ENCODE data around the gene ATP4B.

The ATP4B gene

DNA sequence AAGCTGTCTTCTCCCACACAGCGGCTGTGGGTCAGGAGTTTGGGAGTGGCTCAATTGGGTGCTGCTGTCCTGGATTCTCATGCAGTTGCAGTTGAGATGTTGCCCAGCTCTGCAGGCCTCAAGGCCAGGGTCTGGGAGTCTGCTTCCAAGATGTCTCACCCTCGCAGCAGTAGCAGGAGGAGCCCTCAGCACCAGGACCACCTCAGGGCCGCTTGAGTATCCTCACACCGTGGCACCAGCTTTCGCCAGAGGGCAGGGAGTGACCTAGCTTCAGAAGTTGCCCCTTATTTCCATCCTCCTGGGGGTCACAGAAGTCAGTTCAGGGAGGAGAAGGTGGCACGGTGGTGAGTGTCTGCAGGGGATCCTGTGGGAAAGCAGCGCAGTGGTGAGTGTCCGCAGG, 52.5 kb downstream of the ATP4B start:
- DNase-seq, result no peak

GRCh38 chr13:113604186-113604585, 53.8 kb downstream of the ATP4B start:
- no peak for DNase-seq

DNA sequence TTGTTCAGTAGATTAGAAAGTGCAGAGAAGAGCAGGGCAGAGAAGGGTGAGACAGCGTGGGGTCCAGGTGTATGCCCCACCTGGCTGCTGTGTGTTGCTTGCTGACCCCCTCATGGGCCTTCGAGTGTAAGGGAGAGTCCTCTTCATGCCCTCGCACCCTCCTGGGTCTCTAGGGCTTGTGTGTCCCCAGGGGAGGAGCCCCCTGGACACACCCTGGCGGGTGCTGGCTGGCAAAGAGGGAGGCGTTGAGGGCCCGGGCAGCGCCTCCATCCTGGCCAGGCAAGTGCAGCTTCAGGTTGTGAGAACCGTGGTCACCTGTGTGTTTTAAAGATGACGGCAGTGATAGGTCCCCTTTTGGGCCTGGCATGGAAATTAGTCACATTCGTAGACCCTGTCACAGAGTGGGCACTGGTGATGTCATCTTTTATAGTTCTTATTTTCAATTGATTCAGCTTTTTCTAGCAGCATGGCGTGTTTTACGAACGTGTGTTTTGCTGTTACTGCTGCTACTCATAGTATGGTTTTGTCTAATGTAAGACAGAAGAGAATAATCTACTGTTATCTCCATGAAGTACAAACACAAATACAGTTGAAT, 54.8 kb downstream of the ATP4B start:
- DNase-seq, result no peak

GRCh38 chr13:113602291-113602988, 55.6 kb downstream of the ATP4B start:
- no peak for DNase-seq

- no peak for DNase-seq
Measured at GRCh38 chr13:113601166-113602070, 56.6 kb downstream of the ATP4B start.

GRCh38 chr13:113599391-113599790, 58.6 kb downstream of the ATP4B start:
- DNase-seq, result no peak
